Measurements from ENCODE around the gene LHPP.

- TF ChIP-seq CTCF (IDR thresholded peaks at IDR 0.05; ENCODE audit: low read length) (no peak), EZH2 (IDR thresholded peaks at IDR 0.05; ENCODE audit: borderline replicate concordance, low read length) (no peak)
Measured at GRCh38 chr10:124622866-124623536, 161.4 kb downstream of the LHPP start.
